Hypothalamus (tissue), 51 donors: ENCODE data around the gene RAD51B.
"Not testable (repeated sequence)": the region's sequence is repeated elsewhere in the genome, so short reads cannot be mapped to it uniquely, and the experiment has no call there.

Experiments used
- DNase-seq, 51 donors: peaks; one replicate each; lab custom pipeline; 2025; lab: John Stamatoyannopoulos, UW

Gene RAD51B

DNA sequence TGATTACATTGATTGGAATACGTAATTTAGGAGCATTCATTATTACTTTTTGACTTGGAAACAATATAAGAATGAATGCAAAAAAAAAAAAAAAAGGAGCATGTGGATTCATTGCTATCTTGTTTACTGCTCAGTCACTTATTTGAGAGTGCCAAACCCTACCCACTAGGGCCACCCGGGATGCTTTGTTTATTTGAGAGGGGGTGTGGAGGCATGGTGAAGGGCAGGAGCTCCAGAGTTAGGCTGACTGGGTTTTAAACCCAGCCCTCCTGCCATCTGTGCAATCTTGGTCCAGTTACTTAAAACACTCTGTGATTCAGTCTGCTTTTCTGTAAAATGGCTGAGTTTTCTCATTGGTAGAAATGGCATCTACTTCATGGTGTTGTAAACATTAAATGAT lies 195.2 kb downstream of the RAD51B start:
- no peak for DNase-seq

DNA sequence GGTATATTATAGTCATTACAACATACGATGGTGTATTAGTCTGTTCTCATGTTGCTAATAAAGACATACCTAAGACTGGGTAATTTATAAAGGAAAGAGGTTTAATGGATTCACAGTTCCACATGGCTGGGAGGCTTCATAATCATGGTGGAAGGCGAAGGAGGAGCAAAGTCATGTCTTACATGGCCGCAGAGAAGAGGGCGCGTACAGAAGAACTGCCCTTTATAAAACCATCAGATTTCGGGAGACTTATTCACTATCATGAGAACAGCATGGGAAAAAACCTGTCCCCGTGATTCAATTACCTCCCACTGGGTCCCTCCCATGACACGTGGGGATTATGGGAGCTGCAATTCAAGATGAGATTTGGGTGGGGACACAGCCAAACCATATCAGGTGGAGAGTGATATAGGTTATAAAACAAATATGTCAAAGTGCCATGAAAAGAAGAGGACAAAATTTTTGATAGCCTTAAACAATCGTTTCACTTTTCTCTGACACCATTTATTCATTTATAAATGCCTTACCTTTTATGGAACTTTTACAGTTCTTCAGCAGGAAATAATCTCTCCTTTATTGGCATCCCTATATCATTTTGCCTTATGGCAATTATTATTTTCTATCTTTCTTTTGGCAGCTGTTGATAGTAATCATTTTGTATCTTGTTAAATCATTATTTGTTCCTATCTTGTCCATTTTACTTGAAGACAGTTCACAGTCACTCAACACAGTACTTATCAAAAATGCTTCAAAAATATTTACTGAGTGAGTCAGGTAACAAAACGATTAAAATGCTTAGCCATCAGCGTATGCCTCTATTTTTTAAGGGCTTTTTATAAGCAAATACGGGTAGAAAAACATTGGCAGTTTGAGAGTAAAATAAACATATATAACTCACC lies 196.0 kb downstream of the RAD51B start:
- no peak for DNase-seq

- DNase-seq, result no peak
Measured at GRCh38 chr14:68016255-68016914, 196.8 kb downstream of the RAD51B start.

- DNase-seq, result no peak
Measured at GRCh38 chr14:68018598-68018997, 199.0 kb downstream of the RAD51B start.

DNA sequence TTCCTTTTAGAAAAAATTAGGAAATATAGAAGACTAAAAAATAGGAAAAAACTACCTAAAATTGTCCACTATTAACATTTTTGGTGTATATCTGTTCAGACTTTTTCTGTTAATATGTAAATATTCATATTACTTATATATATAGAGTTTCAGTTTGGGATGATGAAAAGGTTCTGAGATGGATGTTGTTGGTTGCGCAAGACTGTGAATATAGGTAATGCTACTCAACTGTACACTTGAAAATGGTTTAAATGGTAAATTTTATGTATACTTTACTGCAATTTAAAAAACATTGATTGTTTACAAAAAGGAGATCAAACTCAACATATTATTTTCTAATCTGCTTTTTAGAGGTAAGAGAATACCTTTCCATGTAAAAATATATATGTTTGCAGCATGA lies 200.9 kb downstream of the RAD51B start:
- no peak for DNase-seq

- no peak for DNase-seq
Measured at GRCh38 chr14:68020999-68021663, 201.6 kb downstream of the RAD51B start.

- DNase-seq, result no peak
Measured at GRCh38 chr14:68027276-68027675, 207.7 kb downstream of the RAD51B start.

DNA sequence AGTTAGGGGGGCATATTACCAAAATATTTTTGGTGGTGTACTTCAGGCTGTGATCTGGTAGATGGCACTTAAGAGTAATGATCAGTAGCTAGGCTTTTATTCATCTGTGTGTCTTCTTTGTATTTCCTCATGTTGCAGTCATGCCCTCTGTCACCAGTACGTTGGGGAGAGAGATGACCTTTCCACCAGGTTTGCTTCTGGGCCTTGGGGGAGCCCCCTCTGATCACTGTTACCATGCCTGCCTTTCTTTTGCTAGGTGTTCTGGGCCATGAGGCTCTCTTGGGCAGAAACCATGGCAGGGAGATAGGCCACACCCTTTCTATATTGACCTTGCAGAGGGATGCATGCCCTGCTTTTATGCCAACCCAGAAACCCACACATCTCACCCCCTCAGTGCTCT lies 208.5 kb downstream of the RAD51B start:
- no peak for DNase-seq

DNA sequence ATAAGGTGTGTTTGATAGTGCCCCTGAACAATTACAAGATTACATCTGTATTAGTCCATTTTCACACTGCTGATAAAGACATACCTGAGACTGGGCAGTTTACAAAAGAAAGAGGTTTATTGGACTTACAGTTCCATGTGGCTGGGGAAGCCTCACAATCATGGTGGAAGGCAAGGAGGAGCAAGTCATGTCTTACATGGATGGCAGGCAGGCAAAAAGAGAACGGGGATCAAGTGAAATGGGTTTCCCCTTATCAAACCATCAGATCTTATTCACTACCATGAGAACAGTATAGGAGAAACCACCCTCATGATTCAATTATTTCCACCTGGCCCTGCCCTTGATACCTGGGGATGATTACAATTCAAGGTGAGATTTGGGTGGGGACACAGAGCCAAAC lies 211.4 kb downstream of the RAD51B start:
- DNase-seq, result not testable (repeated sequence)

DNA sequence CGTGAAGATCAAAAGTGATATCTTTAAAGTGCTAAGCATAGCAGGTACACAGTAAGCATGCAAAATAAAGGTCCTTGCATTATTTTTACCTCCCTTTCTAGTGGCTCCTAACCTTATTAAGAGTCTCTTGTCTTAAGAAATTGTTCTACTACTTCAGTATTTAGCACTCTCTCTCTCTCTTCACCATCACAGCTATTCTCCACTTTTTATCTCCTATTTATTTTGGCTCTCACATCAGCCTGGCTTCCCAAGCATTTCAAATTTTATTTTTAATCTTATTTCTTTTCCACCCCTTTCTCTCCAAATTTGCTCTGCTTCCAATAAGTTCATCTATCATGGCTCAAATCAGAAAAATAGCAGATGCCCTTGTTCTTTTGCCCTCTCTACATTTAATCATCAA lies 212.6 kb downstream of the RAD51B start:
- no peak for DNase-seq

- DNase-seq, result no peak
Measured at GRCh38 chr14:68033336-68033932, 213.9 kb downstream of the RAD51B start.

GRCh38 chr14:68034896-68035295 lies 215.3 kb downstream of the RAD51B start:
- no peak for DNase-seq

DNA sequence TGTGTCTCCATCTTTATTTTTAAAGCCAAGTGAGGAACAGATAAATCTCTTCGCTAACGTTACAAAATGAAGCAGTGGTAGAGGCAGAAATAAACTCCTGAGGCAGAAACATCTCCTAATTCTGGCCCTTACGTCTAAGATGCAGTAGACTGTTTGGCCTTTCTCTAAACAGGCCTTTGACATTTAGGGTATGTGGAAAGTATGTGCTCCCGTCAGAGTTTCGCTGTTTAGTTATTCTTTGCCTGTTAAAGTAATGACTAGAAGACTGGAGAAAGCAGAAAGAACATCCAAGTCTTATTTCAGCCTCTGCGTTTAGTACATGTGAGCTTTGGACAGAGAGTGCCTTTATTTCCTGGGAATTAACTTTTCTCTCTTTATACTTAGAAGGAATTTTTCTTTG lies 216.6 kb downstream of the RAD51B start:
- DNase-seq, result no peak

- no peak for DNase-seq
Measured at GRCh38 chr14:68039593-68039992, 220.0 kb downstream of the RAD51B start.

DNA sequence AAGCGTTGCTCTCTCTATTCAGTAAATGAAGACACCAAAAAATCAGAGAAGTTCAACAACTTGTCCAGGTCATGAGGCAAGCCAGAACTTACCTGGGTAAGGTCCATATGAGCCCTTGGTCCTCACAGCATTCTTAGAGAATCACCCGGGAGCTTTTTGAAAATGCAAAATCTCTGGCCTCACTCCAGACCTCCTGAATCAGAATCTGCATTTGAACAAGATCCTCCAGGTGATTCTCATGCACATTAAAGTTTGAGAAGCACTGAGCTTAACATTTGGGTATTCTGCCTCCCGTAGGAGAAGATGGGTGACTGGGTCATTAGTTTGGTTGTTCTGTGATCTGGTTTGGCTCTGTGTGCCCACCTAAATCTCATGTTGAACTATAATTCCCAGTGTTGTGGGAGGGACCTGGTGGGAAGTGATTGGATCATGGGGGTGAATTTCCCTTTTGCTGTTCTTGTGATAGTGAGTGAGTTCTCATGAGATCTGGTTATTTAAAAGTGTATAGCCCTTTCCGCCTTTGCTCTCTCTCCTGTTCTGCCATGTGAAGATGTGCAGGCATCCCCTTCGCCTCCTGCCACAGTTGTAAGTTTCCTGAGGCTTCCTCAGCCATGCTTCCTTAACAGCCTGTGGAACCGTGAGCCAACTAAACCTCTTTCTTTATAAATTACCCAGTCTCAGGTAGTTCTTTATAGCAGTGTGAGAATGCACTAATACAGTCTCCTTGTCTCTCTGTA lies 221.2 kb downstream of the RAD51B start:
- no peak for DNase-seq

DNA sequence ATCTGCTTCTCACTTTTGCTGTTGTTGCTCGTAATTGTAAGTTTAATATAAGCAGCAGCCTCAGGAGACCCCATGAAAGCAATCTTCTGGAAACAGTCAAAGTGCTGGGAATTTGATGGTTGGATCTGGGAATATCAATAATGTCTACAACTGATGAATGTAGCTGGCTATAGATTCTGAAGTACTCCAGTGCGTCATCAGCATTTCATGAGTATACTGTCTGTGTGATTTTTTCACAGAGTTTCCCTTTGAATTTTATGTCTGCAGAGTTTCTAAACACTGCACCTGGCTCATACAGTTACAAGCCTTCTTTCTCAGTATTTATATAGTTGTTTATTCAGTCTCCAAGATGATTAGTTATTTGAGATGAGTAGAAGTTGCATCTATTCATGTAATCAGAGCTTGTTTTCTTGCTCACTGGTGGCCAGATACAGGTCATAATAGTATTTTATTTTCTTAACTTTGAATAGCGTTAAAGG lies 222.3 kb downstream of the RAD51B start:
- no peak for DNase-seq

GRCh38 chr14:68042586-68043210 lies 223.1 kb downstream of the RAD51B start:
- no peak for DNase-seq

DNA sequence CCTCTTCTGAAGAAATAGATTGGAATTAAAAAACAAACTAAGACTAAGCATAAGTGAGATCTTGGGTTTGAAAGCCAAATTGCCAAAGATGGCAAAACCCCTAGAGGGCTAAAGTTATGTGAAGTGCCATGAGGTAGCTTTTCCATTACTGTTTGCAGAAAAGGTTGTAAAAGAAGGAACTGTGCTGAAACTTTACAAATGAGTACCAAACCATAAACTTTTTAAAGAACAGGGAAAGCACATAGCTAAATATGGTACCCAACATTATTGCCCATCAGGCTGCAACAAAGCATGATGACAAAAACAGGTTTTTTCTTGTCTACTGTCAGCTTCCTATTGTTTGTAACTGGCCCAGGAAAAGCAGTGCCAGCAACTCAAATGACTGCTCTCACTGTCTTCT lies 224.2 kb downstream of the RAD51B start:
- no peak for DNase-seq

DNA sequence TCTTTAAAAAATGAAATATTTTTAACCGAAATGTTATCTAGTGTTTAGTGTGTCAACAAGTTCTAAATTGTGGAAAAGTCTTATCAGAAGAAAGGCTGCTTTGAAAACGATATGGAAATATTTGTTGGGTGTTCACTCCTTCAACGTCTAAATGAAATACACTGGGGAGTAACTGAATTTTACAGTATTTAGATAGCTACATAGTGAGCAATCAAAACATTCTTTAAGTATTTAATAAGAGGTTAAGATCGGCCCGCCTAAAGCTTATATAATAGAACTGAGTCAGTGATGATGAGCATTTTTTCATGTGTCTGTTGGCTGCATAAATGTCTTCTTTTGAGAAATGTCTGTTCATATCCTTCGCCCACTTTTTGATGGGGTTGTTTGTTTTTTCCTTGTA lies 228.3 kb downstream of the RAD51B start:
- no peak for DNase-seq

DNA sequence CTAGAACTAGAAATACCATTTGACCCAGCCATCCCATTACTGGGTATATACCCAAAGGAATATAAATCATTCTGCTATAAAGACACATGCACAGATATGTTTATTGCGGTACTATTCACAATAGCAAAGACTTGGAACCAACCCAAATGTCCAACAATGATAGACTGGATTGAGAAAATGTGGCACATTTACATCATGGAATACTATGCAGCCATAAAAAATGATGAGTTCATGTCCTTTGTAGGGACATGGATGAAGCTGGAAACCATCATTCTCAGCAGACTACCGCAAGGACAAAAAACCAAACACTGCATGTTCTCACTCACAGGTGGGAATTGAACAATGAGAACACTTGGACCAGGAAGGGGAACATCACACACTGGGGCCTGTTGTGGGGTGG lies 229.2 kb downstream of the RAD51B start:
- not testable (repeated sequence) for DNase-seq
